Right atrium auricular region (tissue), 2 donors: ENCODE data around the gene TAS1R2. TPM values are rescaled to one million over a fixed set of nuclear protein-coding genes. Genes with fewer than 3 reads are reported as not detected.

Experiments used
- DNase-seq: peaks from one replicate; pipeline ENCODE4 v3.0.0-alpha.2; 2019; ENCODE audit warnings: low spot score
- H3K27ac ChIP-seq, 2 donors: fragments of 200-600 bp; sonication (generic); 1 replicate in 1 of 2; 2 replicates in 1 of 2; pipeline ENCODE4 v1.5.1; 2016 to 2019
- H3K27me3 ChIP-seq, 2 donors: fragments of 200-600 bp; sonication (generic); one replicate each; pipeline versions ENCODE4 v1.5.1 to v1.6.0; 2017 to 2019
- H3K36me3 ChIP-seq: fragments of 200-600 bp; sonication (generic); one replicate; pipeline ENCODE4 v1.5.1; 2016
- H3K4me1 ChIP-seq, 2 donors: fragments of 200-600 bp; sonication (generic); one replicate each; pipeline versions ENCODE4 v1.5.1 to v1.6.0; 2017 to 2019
- H3K4me3 ChIP-seq, 2 donors: fragments of 200-600 bp; sonication (generic); 1 replicate in 1 of 2; 2 replicates in 1 of 2; pipeline ENCODE4 v1.5.1; 2017 to 2019; ENCODE audit warnings: mild to moderate bottlenecking in 1 of 2, moderate library complexity in 1 of 2
- H3K9me3 ChIP-seq, 2 donors: fragments of 200-600 bp; sonication (generic); one replicate each; pipeline ENCODE4 v1.5.1; 2019
- total RNA-seq, 2 donors: library from RNA; depleted of rRNA; stranded (reverse); fragments of >200 nt; gene quantifications; one replicate each; pipeline ENCODE4 v1.1.0, GENCODE V29; 2016
- TF ChIP-seq, protein P1 (sequence below), 2 donors: fragments of 200-600 bp; sonication (generic); IDR thresholded peaks; one replicate each; pipeline ENCODE4 v1.5.1; 2019; ENCODE audit warnings: antibody characterized with exemption in 2 of 2

The TAS1R2 gene
- total RNA-seq, 2 donors from 2014 or later, result not detected

DNA sequence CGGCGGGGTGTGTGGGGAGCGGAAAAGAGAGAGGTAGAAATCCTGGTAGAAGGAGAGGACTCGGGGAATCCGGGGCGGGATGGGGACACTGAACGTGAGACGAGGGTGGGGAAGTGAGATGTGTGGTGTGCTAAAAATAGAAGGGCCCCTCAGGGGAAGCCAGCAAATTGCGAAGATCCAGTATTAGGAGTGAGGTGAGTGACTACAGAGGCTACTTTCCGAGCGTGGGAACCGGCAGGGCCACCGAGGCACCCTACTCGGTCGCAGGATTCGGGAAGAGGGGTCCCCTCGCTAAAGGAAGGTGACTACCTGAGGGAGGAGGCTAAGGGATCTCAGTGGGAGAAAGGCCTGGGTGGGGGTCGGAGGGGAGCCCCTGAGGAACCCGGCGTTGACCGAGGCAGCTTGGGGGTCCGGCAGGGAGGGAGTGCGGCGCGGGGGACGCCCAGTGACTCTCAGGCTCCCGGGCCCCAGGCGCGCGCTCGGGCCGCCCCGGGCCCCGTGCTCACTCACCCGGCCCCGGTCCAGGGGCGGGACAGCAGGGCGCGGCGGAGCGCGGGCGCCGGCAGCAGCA is 42.6 kb upstream of the TAS1R2 start:
- DNase-seq, result no peak
- TF ChIP-seq, protein P1, sequence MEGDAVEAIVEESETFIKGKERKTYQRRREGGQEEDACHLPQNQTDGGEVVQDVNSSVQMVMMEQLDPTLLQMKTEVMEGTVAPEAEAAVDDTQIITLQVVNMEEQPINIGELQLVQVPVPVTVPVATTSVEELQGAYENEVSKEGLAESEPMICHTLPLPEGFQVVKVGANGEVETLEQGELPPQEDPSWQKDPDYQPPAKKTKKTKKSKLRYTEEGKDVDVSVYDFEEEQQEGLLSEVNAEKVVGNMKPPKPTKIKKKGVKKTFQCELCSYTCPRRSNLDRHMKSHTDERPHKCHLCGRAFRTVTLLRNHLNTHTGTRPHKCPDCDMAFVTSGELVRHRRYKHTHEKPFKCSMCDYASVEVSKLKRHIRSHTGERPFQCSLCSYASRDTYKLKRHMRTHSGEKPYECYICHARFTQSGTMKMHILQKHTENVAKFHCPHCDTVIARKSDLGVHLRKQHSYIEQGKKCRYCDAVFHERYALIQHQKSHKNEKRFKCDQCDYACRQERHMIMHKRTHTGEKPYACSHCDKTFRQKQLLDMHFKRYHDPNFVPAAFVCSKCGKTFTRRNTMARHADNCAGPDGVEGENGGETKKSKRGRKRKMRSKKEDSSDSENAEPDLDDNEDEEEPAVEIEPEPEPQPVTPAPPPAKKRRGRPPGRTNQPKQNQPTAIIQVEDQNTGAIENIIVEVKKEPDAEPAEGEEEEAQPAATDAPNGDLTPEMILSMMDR (IDR thresholded peaks at IDR 0.05), result no peak
- H3K27me3 ChIP-seq, result no peaks in the 10 kb centered on the region

DNA sequence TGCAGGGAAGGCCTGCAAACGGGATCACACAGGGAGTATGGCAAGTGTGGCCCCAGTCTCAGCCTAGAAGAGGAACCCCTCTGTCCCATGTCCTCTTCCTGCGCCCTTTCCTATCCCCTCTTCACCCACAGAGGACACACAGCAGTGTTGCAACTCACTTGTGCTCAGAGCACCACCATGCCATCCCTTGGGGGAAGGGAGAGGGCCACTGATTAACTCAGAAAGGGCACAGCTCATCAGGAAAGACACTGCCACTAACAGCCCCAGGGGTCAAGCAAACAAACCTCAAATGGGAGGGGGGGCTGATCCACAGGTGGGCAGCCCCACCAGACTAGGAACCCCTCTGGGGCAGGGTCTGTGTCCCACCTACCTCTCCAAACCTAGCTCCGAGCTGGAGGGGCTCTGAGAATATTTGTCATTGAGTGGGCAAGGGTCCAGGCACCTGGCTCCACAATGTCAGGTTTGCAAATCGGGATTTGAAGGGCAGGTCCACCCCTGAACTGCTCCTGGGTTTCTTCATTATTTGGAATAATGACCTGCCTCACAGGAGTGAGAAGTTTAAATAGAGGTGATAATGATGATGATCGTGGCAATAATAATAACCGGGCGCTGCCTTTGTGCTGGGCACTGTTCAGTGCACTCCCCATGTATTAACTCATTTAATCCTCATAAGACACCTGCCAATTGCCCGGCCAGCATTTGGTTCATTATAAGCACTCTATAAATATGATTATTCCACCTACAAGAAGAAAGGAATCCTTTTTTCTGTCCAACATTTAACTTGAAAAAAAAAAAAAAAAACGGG is 41.9 kb upstream of the TAS1R2 start:
- TF ChIP-seq, protein P1 (IDR thresholded peaks at IDR 0.05), result no peak
- no peak for DNase-seq
- no peaks in the 10 kb centered on the region for H3K9me3 ChIP-seq
- peak overlapping the region; percentile 80 to 83 for H3K4me3 ChIP-seq
- H3K27ac ChIP-seq, result peak overlapping the region; percentile 88 to 93
- H3K27me3 ChIP-seq, result no peaks in the 10 kb centered on the region
- H3K36me3 ChIP-seq, result no peaks in the 10 kb centered on the region
- H3K4me1 ChIP-seq, result peaks cover 0 to 21% of the 10 kb centered on the region in 2 donors

More for the DNA sequence above, 42.6 kb upstream of the TAS1R2 start:
- Histone ChIP-seq H3K4me1 (peaks cover 0 to 24% of the 10 kb centered on the region in 2 donors), H3K9me3 (no peaks in the 10 kb centered on the region), H3K36me3 (no peaks in the 10 kb centered on the region), H3K4me3 (peak overlapping the region; percentile 80 to 83), H3K27ac (peak overlapping the region; percentile 88 to 93)

DNA sequence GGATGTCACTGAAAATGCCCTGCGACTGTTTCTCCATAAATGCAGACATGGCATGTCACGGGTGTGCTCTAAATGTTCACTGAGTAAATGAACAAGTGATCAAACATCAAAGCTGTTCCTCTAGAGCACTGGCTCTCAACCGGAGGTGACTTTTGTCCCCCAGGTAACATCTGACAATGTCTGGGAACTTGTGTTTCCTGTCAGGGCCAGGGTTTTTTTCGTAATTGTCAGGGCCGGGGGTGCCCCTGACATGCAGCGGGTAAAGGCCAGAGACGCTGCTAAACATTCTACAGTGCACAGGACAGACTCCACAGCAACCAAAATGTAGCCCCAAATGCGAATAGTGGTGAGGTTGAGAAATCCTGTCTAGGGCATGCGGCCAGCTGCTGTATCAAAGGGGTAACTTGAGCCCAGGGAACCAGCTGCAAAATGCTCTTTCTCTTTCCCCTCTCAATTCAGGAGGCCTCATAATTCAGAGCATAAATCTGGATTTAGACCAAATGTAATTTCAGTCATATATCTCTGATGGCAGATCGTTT is 40.9 kb upstream of the TAS1R2 start:
- peaks cover 0 to 21% of the 10 kb centered on the region in 2 donors for H3K4me1 ChIP-seq
- TF ChIP-seq, protein P1 (IDR thresholded peaks at IDR 0.05), result no peak
- H3K36me3 ChIP-seq, result no peaks in the 10 kb centered on the region
- no peaks in the 10 kb centered on the region for H3K9me3 ChIP-seq
- no peak for DNase-seq
- no peak overlapping the region for H3K4me3 ChIP-seq
- no peak overlapping the region for H3K27ac ChIP-seq
- H3K27me3 ChIP-seq, result no peaks in the 10 kb centered on the region

DNA sequence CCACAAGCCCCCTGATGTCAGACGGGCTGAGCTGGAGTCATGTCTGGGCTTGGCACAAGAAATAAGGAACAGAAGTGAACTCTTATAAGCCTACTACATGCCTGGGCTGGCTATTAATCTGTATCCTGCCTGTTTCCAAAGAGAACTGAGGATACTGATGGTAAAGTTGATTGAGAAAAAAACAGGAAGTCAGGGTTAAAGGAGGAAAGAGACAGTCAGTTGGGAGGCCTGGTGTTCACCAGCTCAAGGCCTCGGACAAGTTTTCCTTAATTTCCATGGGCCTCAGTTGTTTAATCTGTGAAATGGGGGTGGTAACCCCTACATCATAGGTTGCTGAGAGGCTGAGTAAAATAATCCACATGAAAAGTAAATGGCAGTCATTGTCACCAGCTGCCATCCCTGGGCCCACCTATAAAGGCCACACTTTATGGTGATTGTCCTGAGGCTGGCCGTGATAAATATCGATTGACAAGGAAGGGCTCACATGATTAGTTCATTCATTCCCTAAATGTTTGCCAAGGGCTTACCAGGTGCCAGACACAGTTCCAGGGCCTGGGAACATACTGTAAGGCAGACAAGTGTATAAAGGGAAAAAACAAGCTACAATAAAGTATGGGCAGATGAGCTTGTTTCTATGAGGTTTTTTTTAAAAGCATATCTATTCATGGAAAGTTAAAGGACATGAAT is 40.0 kb upstream of the TAS1R2 start:
- DNase-seq, result no peak
- Histone ChIP-seq H3K9me3 (no peaks in the 10 kb centered on the region), H3K27me3 (no peaks in the 10 kb centered on the region), H3K27ac (no peak overlapping the region), H3K36me3 (no peaks in the 10 kb centered on the region), H3K4me1 (peaks cover 0 to 22% of the 10 kb centered on the region in 2 donors), H3K4me3 (no peak overlapping the region)
- TF ChIP-seq, protein P1 (IDR thresholded peaks at IDR 0.05), result no peak

DNA sequence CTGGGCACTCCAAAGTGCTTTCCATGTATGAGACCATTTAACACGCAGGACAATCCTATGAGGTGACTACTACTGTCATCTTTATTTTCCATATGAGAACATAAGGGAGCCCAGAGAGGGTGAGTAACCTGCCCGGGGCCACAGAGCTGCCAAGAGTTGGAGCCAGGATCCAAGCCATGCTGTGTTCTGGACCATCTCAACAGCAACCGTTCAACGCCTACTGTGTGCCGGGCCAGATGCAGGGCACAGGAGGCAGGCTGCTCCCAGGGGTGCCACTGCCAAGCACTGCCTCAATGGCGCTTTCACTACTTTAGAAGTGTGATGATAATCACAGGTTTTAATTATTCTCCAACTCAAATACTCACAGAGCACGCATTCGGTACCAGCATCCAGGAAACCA is 39.1 kb upstream of the TAS1R2 start:
- Histone ChIP-seq H3K36me3 (no peaks in the 10 kb centered on the region), H3K4me1 (peaks cover 0 to 28% of the 10 kb centered on the region in 2 donors), H3K27ac (no peak overlapping the region), H3K4me3 (no peak overlapping the region), H3K27me3 (no peaks in the 10 kb centered on the region), H3K9me3 (no peaks in the 10 kb centered on the region)
- DNase-seq, result no peak
- TF ChIP-seq, protein P1 (IDR thresholded peaks at IDR 0.05), result no peak
